Small intestine (tissue), 4 donors: ENCODE measurements around the gene POC1A. TPM values are rescaled to one million over a fixed set of nuclear protein-coding genes. Genes with fewer than 3 reads are reported as not detected.

ENCODE experiments used
- polyA plus RNA-seq, 4 donors: library from polyadenylated mRNA; stranded (reverse) in 3 of 4; unstranded in 1 of 4; fragments of 200-250 nt in 3 of 4; fragments of 120-200 nt in 1 of 4; gene quantifications; one replicate each; pipeline versions ENCODE4 v1.2.1 to v1.2.3, GENCODE V29; 2013
- donor health status: healthy with polysubstance abuse.
- donor health status: Bipolar disorder and iron deficiency.
- donor health status: healthy.

Gene POC1A
- polyA plus RNA-seq, 4 donors: 2.7 to 19.4 (median 4.8) TPM

Other genes with a start within 250 kb of the POC1A start
- gene RRP9, start 212.5 kb downstream of the POC1A start, polyA plus RNA-seq: 10 to 100 TPM in 3 of 4 donors, 1 to 10 TPM in 1; 8.9 to 26.0 (median 15.6) TPM
- 10 to 100 TPM; 11.7 to 59.5 (median 35.8) TPM for gene PARP3, start 212.1 kb downstream of the POC1A start, polyA plus RNA-seq
- gene GPR62, start 199.0 kb downstream of the POC1A start, polyA plus RNA-seq: under 1 TPM in 2 of 4 donors, not detected in 2; 0.09 to 0.10 TPM
- 10 to 100 TPM; 24.0 to 60.8 (median 39.2) TPM for gene PCBP4, start 187.0 kb downstream of the POC1A start, polyA plus RNA-seq
- 100 to 1,000 TPM in 3 of 4 donors, 10 to 100 TPM in 1; 71.3 to 164 (median 125) TPM for gene ABHD14B, start 180.4 kb downstream of the POC1A start, polyA plus RNA-seq
- 10 to 100 TPM in 2 of 4 donors, 1 to 10 TPM in 2; 4.6 to 17.6 (median 10.4) TPM for gene ABHD14A, start 179.4 kb downstream of the POC1A start, polyA plus RNA-seq
- gene ACY1, start 170.9 kb downstream of the POC1A start, polyA plus RNA-seq: 1,000 to 10,000 TPM in 1 of 4 donors, 100 to 1,000 TPM in 3; 164 to 1,228 (median 588) TPM
- 1,000 to 10,000 TPM; 2,279 to 2,521 (median 2,399) TPM for gene RPL29, start 158.5 kb downstream of the POC1A start, polyA plus RNA-seq
- 1 to 10 TPM; 1.6 to 9.4 (median 4.4) TPM for gene DUSP7, start 97.9 kb downstream of the POC1A start, polyA plus RNA-seq
- gene ALAS1, start 43.7 kb upstream of the POC1A start, polyA plus RNA-seq: 10 to 100 TPM; 40.9 to 99.7 (median 65.3) TPM
- under 1 TPM in 2 of 4 donors, not detected in 2; 0.12 to 0.30 TPM for gene TLR9, start 71.2 kb upstream of the POC1A start, polyA plus RNA-seq
- gene TWF2, start 84.7 kb upstream of the POC1A start, polyA plus RNA-seq: 10 to 100 TPM; 23.1 to 54.1 (median 50.7) TPM
- gene PPM1M, start 91.3 kb upstream of the POC1A start, polyA plus RNA-seq: 1 to 10 TPM; 1.8 to 9.3 (median 8.3) TPM
- 10 to 100 TPM; 25.9 to 64.3 (median 36.1) TPM for gene WDR82, start 124.2 kb upstream of the POC1A start, polyA plus RNA-seq
- gene GLYCTK, start 133.4 kb upstream of the POC1A start, polyA plus RNA-seq: 100 to 1,000 TPM in 3 of 4 donors, 10 to 100 TPM in 1; 97.5 to 184 (median 163) TPM
- 10 to 100 TPM in 1 of 4 donors, 1 to 10 TPM in 3; 4.3 to 22.6 (median 7.5) TPM for gene DNAH1, start 161.9 kb upstream of the POC1A start, polyA plus RNA-seq